B cell (primary cell): ENCODE data around the gene TRPC4AP. TPM values are rescaled to one million over a fixed set of nuclear protein-coding genes. Genes with fewer than 3 reads are reported as not detected.

Experiments
- ATAC-seq: fragments of 200-7000 bp; cut with Tn5 transposase; one replicate; pipeline ENCODE4 v1.10.0; 2021; ENCODE audit warnings: low read depth, mild to moderate bottlenecking, moderate number of reproducible peaks, moderate library complexity
- CTCF ChIA-PET: fragments of 350-600 bp; sonication (Branson Sonifier 250); formaldehyde crosslinking; loops from one replicate; lab custom pipeline; 2021; ENCODE audit warnings: antibody characterized with exemption, inconsistent platforms; lab: Charles Lee
- POLR2A ChIA-PET: fragments of 350-600 bp; sonication (Branson Sonifier 250); formaldehyde crosslinking; loops from one replicate; lab custom pipeline; 2021; ENCODE audit warnings: antibody characterized with exemption; lab: Charles Lee
- DNase-seq: peaks from one replicate; pipeline ENCODE4 v3.0.0; 2013
- H2AFZ ChIP-seq: 2 replicates; pipeline ENCODE4 v1.6.1; 2012; ENCODE audit warnings: mild to moderate bottlenecking, low read depth, low read length; ENCODE audit not compliant: insufficient read depth, poor library complexity, severe bottlenecking
- H3K27ac ChIP-seq, 2 donors: 1 replicate in 1 of 2; 2 replicates in 1 of 2; pipeline ENCODE4 v1.5.1; 2012 to 2013; ENCODE audit warnings: low read length in 2 of 2, mild to moderate bottlenecking in 2 of 2, moderate library complexity in 1 of 2
- H3K27me3 ChIP-seq, 4 experiments: fragments of 200-600 bp in 1 of 4; sonication (generic) in 1 of 4; replicated peaks in 1 of 4; 1 replicate in 2 of 4; 2 replicates in 2 of 4; pipeline versions ENCODE4 v1.6.1 to v1.7.0; 2013 to 2016; ENCODE audit warnings: low read length in 3 of 4, mild to moderate bottlenecking in 2 of 4, mixed read lengths in 1 of 4, moderate library complexity in 1 of 4; ENCODE audit not compliant: insufficient read depth in 4 of 4, control insufficient read depth in 3 of 4; ENCODE audit errors: control extremely low read depth in 1 of 4
- H3K36me3 ChIP-seq, 2 experiments: replicated peaks in 1 of 2; 1 replicate in 1 of 2; 2 replicates in 1 of 2; pipeline versions ENCODE4 v1.6.1 to v1.7.1; 2013; ENCODE audit warnings: low read length in 1 of 2; ENCODE audit not compliant: insufficient read depth in 2 of 2, control insufficient read depth in 1 of 2; ENCODE audit errors: control extremely low read depth in 1 of 2, extremely low read depth in 1 of 2
- H3K4me1 ChIP-seq, 2 donors: fragments of 200-600 bp in 1 of 2; sonication (generic) in 1 of 2; 1 replicate in 1 of 2; 2 replicates in 1 of 2; pipeline versions ENCODE4 v1.5.1 to v1.6.1; 2013 to 2017; ENCODE audit warnings: low read length in 2 of 2; ENCODE audit not compliant: control insufficient read depth in 2 of 2, insufficient read depth in 2 of 2
- H3K4me2 ChIP-seq: replicated peaks from 2 replicates; pipeline ENCODE3; 2012; ENCODE audit warnings: mild to moderate bottlenecking, low read depth, low read length; ENCODE audit not compliant: poor library complexity, severe bottlenecking
- H3K4me3 ChIP-seq, 5 experiments: fragments of 200-600 bp in 1 of 5; sonication (generic) in 1 of 5; 1 replicate in 3 of 5; 2 replicates in 2 of 5; pipeline versions ENCODE4 v1.5.1 to v1.7.0; 2011 to 2016; ENCODE audit warnings: low read length in 4 of 5, mild to moderate bottlenecking in 4 of 5, low read depth in 2 of 5, control low read depth in 1 of 5, moderate library complexity in 1 of 5; ENCODE audit not compliant: insufficient read depth in 1 of 5; ENCODE audit errors: control extremely low read depth in 1 of 5, extremely low read depth in 1 of 5
- H3K79me2 ChIP-seq: fragments of 200-600 bp; sonication (generic); one replicate; pipeline ENCODE4 v1.6.0; 2016; ENCODE audit warnings: low read length; ENCODE audit not compliant: control insufficient read depth, insufficient read depth
- H3K9ac ChIP-seq: fragments of 200-600 bp; sonication (generic); 2 replicates; pipeline ENCODE4 v1.6.1; 2017; ENCODE audit warnings: mild to moderate bottlenecking, low read length, moderate library complexity
- H3K9me3 ChIP-seq, 3 donors: one replicate each; pipeline versions ENCODE4 v1.6.1 to v1.7.1; 2013; ENCODE audit warnings: low read length in 2 of 3; ENCODE audit not compliant: control insufficient read depth in 2 of 3, insufficient read depth in 1 of 3; ENCODE audit errors: control extremely low read depth in 1 of 3
- H4K20me1 ChIP-seq: 2 replicates; pipeline ENCODE4 v1.6.0; 2012; ENCODE audit warnings: mild to moderate bottlenecking, low read length; ENCODE audit not compliant: insufficient read depth, control insufficient read depth, poor library complexity, severe bottlenecking
- H3K27ac Mint-ChIP-seq: one replicate; pipeline ENCODE4 v1.8.0; 2021; ENCODE audit warnings: mixed read lengths
- H3K27me3 Mint-ChIP-seq: one replicate; pipeline ENCODE4 v1.8.0; 2021; ENCODE audit warnings: mixed read lengths
- H3K4me1 Mint-ChIP-seq: one replicate; pipeline ENCODE4 v1.8.0; 2021; ENCODE audit warnings: mixed read lengths
- H3K4me3 Mint-ChIP-seq: one replicate; pipeline ENCODE4 v1.8.0; 2021; ENCODE audit warnings: mixed read lengths
- H3K9me3 Mint-ChIP-seq: one replicate; pipeline ENCODE4 v1.8.0; 2022; ENCODE audit warnings: mixed read lengths; ENCODE audit not compliant: insufficient read depth
- CTCF ChIP-seq: fragments of 200-600 bp; IDR thresholded peaks from one replicate; pipeline ENCODE4 v1.8.0; 2022; ENCODE audit warnings: antibody characterized with exemption, mild to moderate bottlenecking
- EZH2 ChIP-seq: IDR thresholded peaks from 2 replicates; pipeline ENCODE4 v1.6.1; 2012; ENCODE audit warnings: borderline replicate concordance, low read depth, mild to moderate bottlenecking, moderate library complexity, low read length; ENCODE audit not compliant: insufficient read depth, poor library complexity, severe bottlenecking
- WGBS: methylation state at CpG from one replicate; pipeline ENCODE4 v1.1.5; 2013; ENCODE audit warnings: missing lambda C conversion rate; ENCODE audit not compliant: insufficient coverage; 5-methylcytosine and 5-hydroxymethylcytosine counted together
- intact Hi-C: fragments of 100-400 bp; cut with micrococcal nuclease; formaldehyde crosslinking; loops from one replicate; pipeline ENCODE4 v1.10.0; 2022
- polyA plus RNA-seq: library from polyadenylated mRNA; depleted of rRNA; stranded (reverse); fragments of >200 nt; gene quantifications from 2 replicates; pipeline ENCODE4 v1.2.3, GENCODE V29; 2012
- total RNA-seq, 2 donors: library from RNA; stranded (reverse); fragments of 120-200 nt in 1 of 2; gene quantifications; 1 replicate in 1 of 2; 2 replicates in 1 of 2; pipeline versions ENCODE4 v1.2.3 to v1.2.4, GENCODE V29; 2013 to 2022

The TRPC4AP gene
- total and polyA plus RNA-seq, 2 donors (not counting 1 experiment from before 2014, with no cell fraction given), result 62.5 to 73.2 TPM

GRCh38 chr20:35012227-35013069 is 80.2 kb downstream of the TRPC4AP start:
- ATAC-seq, result no peak
- no peaks in the 10 kb centered on the region for H4K20me1 ChIP-seq
- POLR2A ChIA-PET, result no interaction called here
- intact Hi-C loops, result no loop called here
- CTCF ChIA-PET, result no interaction called here
- Mint-ChIP-seq H3K9me3 (no peaks in the 10 kb centered on the region), H3K27me3 (no peaks in the 10 kb centered on the region), H3K4me1 (peaks cover 10% of the 10 kb centered on the region), H3K4me3 (no peak overlapping the region), H3K27ac (no peak overlapping the region)
- no peaks in the 10 kb centered on the region for H3K9me3 ChIP-seq
- DNase-seq, result no peak
- no peak overlapping the region for H3K4me3 ChIP-seq
- H3K4me1 ChIP-seq, result peaks cover 0 to 3% of the 10 kb centered on the region in 2 donors
- H2AFZ ChIP-seq, result no peak overlapping the region
- H3K27me3 ChIP-seq, result no peaks in the 10 kb centered on the region
- H3K27ac ChIP-seq, result no peak overlapping the region
- H3K4me2 ChIP-seq, result no peak overlapping the region
- peaks cover 3 to 90% of the 10 kb centered on the region in 2 experiments for H3K36me3 ChIP-seq
- WGBS, result 89% methylated on average over 10 of the region's 13 CpGs
- no peaks in the 10 kb centered on the region for H3K79me2 ChIP-seq
- no peak overlapping the region for H3K9ac ChIP-seq
- TF ChIP-seq CTCF, result no peak
- TF ChIP-seq EZH2, result no peak

GRCh38 chr20:35011589-35012226 is 80.9 kb downstream of the TRPC4AP start:
- Mint-ChIP-seq H3K27ac (no peak overlapping the region), H3K27me3 (no peaks in the 10 kb centered on the region), H3K4me3 (no peak overlapping the region), H3K4me1 (peaks cover 10% of the 10 kb centered on the region), H3K9me3 (no peaks in the 10 kb centered on the region)
- no peak for DNase-seq
- 89% methylated on average over 5 of the region's 5 CpGs for WGBS
- ChIA-PET CTCF (interaction anchor here (0.9 kb wide), 1 partner anchor 21 kb away, joined by 3 read pairs; no protein-coding TSS in a partner anchor), POLR2A (no interaction called here)
- H4K20me1 ChIP-seq, result no peaks in the 10 kb centered on the region
- TF ChIP-seq EZH2 (no peak), CTCF (no peak)
- no peak overlapping the region for H3K4me3 ChIP-seq
- no peak overlapping the region for H2AFZ ChIP-seq
- no peaks in the 10 kb centered on the region for H3K79me2 ChIP-seq
- H3K9ac ChIP-seq, result no peak overlapping the region
- intact Hi-C loops, result no loop called here
- no peak for ATAC-seq
- H3K4me1 ChIP-seq, result peaks cover 0 to 3% of the 10 kb centered on the region in 2 donors
- H3K27me3 ChIP-seq, result no peaks in the 10 kb centered on the region
- H3K9me3 ChIP-seq, result no peaks in the 10 kb centered on the region
- H3K27ac ChIP-seq, result no peak overlapping the region
- H3K36me3 ChIP-seq, result peaks cover 3 to 91% of the 10 kb centered on the region in 2 experiments
- H3K4me2 ChIP-seq, result no peak overlapping the region
